ENCODE data around the gene PBX3.

DNA sequence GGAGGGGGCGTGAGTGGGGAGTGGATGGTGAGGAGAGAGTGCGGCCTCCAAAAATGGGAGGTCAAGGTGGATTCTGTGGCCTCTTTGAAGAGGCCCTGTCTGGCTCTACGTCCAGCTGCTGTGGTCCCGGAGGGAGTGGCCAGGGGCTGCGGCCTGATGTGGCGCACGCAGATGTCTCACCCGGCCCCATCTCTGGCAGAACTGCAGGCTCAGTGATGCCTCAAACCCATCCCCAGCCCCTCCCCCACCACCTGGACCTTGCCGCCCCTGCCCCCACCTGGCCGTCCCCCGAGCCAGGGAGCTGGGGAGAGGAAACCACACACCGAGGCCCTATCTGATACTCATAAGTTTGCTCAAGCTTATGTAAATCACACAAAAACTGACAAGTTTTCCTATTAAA lies 267.6 kb downstream of the PBX3 start:
- no peak for TF ChIP-seq PRDM10 (IDR thresholded peaks at IDR 0.05; ENCODE audit: partially characterized antibody)
- TF ChIP-seq EZH2 (IDR thresholded peaks at IDR 0.05; ENCODE audit: borderline replicate concordance, low read depth, low read length), result no peak
- TF ChIP-seq ZKSCAN3 (CRISPR knock-in tag; IDR thresholded peaks at IDR 0.05), result no peak
- TF ChIP-seq RFX5 (IDR thresholded peaks at IDR 0.05; ENCODE audit: low read depth, low read length), result no peak
- no peak for TF ChIP-seq KDM1A (IDR thresholded peaks at IDR 0.05)
- TF ChIP-seq CTCF (IDR thresholded peaks at IDR 0.05 in 2 of 3, conservative IDR thresholded peaks at IDR 0.05 in 1 of 3; ENCODE audit: insufficient read depth in 2 of 3, low read depth in 1 of 3, low read length in 3 of 3), result no peak
- no peak for TF ChIP-seq PHF20 (IDR thresholded peaks at IDR 0.05; ENCODE audit: partially characterized antibody)
- no peak for TF ChIP-seq MXI1 (IDR thresholded peaks at IDR 0.05; ENCODE audit: low read depth, low read length)
- no peak for TF ChIP-seq RCOR1 (IDR thresholded peaks at IDR 0.05; ENCODE audit: borderline replicate concordance in 1 of 2, low read depth in 2 of 2, low read length in 2 of 2)
- TF ChIP-seq, protein P1, sequence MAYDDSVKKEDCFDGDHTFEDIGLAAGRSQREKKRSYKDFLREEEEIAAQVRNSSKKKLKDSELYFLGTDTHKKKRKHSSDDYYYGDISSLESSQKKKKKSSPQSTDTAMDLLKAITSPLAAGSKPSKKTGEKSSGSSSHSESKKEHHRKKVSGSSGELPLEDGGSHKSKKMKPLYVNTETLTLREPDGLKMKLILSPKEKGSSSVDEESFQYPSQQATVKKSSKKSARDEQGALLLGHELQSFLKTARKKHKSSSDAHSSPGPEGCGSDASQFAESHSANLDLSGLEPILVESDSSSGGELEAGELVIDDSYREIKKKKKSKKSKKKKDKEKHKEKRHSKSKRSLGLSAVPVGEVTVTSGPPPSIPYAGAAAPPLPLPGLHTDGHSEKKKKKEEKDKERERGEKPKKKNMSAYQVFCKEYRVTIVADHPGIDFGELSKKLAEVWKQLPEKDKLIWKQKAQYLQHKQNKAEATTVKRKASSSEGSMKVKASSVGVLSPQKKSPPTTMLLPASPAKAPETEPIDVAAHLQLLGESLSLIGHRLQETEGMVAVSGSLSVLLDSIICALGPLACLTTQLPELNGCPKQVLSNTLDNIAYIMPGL (CRISPR knock-in tag; IDR thresholded peaks at IDR 0.05), result no peak
- no peak for TF ChIP-seq ZNF696 (CRISPR knock-in tag; conservative IDR thresholded peaks at IDR 0.05)
- no peak for TF ChIP-seq POLR2AphosphoS5 (IDR thresholded peaks at IDR 0.05; ENCODE audit: control insufficient read depth, insufficient read depth, low read depth, low read length)
- no peak for TF ChIP-seq ARNT (IDR thresholded peaks at IDR 0.05)
